DMS79 (cell line): ENCODE measurements around the gene SDC4.

Source experiments
- DNase-seq: peaks from one replicate; lab custom pipeline; 2025; lab: John Stamatoyannopoulos, UW

Gene SDC4

GRCh38 chr20:45347936-45348778 lies at the start of gene SDC4:
Gene SDC4, minus strand, starts transcription at chr20:45348424. Its CDS starts 40 bp downstream, at chr20:45348384.
- DNase-seq = no peak

GRCh38 chr20:45395114-45395415 lies 46.8 kb upstream of the SDC4 start:
- no peak for DNase-seq

GRCh38 chr20:45394221-45395113 lies 46.2 kb upstream of the SDC4 start:
- DNase-seq = no peak

- no peak for DNase-seq
Measured at GRCh38 chr20:45392733-45393132, 44.5 kb upstream of the SDC4 start.

GRCh38 chr20:45391559-45391958 lies 43.3 kb upstream of the SDC4 start:
- no peak for DNase-seq

GRCh38 chr20:45390931-45391330 lies 42.7 kb upstream of the SDC4 start:
- DNase-seq = no peak

GRCh38 chr20:45387274-45387673 lies 39.0 kb upstream of the SDC4 start:
- no peak for DNase-seq

GRCh38 chr20:45378191-45378590 lies 30.0 kb upstream of the SDC4 start, which contains the start of gene TP53TG5:
Gene TP53TG5, minus strand, starts transcription at chr20:45378325. Its CDS starts 89 bp downstream, at chr20:45378236.
- no peak for DNase-seq

- peak; percentile 51 for DNase-seq
Measured at GRCh38 chr20:45377269-45377668, 29.0 kb upstream of the SDC4 start.

- no peak for DNase-seq
Measured at GRCh38 chr20:45374966-45375365, 26.7 kb upstream of the SDC4 start.

- DNase-seq = no peak
Measured at GRCh38 chr20:45374101-45374467, 25.9 kb upstream of the SDC4 start.

- no peak for DNase-seq
Measured at GRCh38 chr20:45373353-45374100, 25.3 kb upstream of the SDC4 start.

- DNase-seq = no peak
Measured at GRCh38 chr20:45372646-45373352, 24.6 kb upstream of the SDC4 start.

GRCh38 chr20:45372241-45372640 lies 24.0 kb upstream of the SDC4 start:
- DNase-seq = no peak

- DNase-seq = no peak
Measured at GRCh38 chr20:45370571-45371160, 22.4 kb upstream of the SDC4 start.

- no peak for DNase-seq
Measured at GRCh38 chr20:45368221-45368980, 20.2 kb upstream of the SDC4 start.

- DNase-seq = no peak
Measured at GRCh38 chr20:45367126-45367525, 18.9 kb upstream of the SDC4 start.

- no peak for DNase-seq
Measured at GRCh38 chr20:45366631-45367030, 18.4 kb upstream of the SDC4 start.

GRCh38 chr20:45366192-45366591 lies 18.0 kb upstream of the SDC4 start:
- DNase-seq = no peak

- no peak for DNase-seq
Measured at GRCh38 chr20:45365444-45365970, 17.3 kb upstream of the SDC4 start.
